ENCODE data around the gene CWC25. TPM values are rescaled to one million over a fixed set of nuclear protein-coding genes. Genes with fewer than 3 reads are reported as not detected.

CWC25 gene
- total and polyA plus RNA-seq, 9 of the 15 experiments (the other 6 are each of a cell fraction or from before 2014, with no cell fraction given) = 16.5 to 27.4 (median 23.0) TPM

DNA sequence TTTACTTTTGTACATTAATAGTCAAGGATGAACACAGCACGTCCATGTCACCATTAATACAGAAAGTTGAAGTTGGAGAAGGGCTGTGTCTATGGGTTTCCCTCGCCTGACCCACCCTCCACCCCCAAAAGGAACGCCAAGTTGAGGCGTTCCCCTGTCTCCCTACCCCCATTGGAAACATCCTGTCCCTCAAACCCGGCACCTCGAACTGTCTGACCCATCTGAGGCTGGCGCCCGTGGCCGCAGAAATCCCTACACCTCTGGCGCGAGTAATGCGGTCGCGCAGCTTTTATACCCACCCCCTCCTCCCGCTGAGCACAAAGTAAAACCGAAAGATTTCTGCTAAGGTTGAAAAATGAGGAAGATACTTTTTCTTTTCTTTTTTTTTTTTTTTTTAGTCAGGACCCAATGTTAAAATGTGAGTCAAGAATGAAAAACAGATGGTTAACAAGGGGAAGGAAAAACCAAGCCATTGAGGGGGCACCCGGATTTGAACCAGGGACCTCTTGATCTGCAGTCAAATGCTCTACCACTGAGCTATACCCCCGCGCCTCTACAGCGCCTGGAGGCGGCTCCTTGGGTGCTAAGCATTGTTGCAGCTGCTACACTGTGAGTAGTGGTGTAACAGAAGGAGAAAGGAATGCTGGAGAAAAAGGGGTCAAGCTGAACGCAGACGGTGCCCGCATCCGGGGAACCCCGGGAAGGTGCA, 43.9 kb upstream of the CWC25 start (continued):
- TF ChIP-seq ZNF592 (IDR thresholded peaks at IDR 0.05) (peak; percentile 74; the same call in 1 of the 2 replicates), ARHGAP35 (IDR thresholded peaks at IDR 0.05; ENCODE audit: partially characterized antibody) (no peak), BRD9 (IDR thresholded peaks at IDR 0.05; ENCODE audit: low read depth, partially characterized antibody) (peak; percentile 94), ZFP30 (CRISPR knock-in tag; IDR thresholded peaks at IDR 0.05; ENCODE audit: borderline replicate concordance) (no peak), ZKSCAN1 (IDR thresholded peaks at IDR 0.05; ENCODE audit: low read depth, low read length) (0 out of 2 replicates have a peak, but pooled peaks have one; percentile 12), MEF2D (tag; conservative IDR thresholded peaks at IDR 0.05; ENCODE audit: low read depth) (0 out of 2 replicates have a peak, but pooled peaks have one; percentile 28), ZNF23 (CRISPR knock-in tag; IDR thresholded peaks at IDR 0.05) (no peak), PTTG1 (tag; IDR thresholded peaks at IDR 0.05; ENCODE audit: low read depth) (no peak), HLTF (IDR thresholded peaks at IDR 0.05) (no peak), PRDM10 (IDR thresholded peaks at IDR 0.05; ENCODE audit: partially characterized antibody) (peak; percentile 36), NFIC (IDR thresholded peaks at IDR 0.05) (peak; percentile 66; the same call in 1 of the 2 replicates), ZNF79 (CRISPR knock-in tag; IDR thresholded peaks at IDR 0.05; ENCODE audit: low read depth) (peak; percentile 52; the same call in 1 of the 2 replicates), ZBTB43 (CRISPR knock-in tag; IDR thresholded peaks at IDR 0.05) (0 out of 2 replicates have a peak, but pooled peaks have one; percentile 35), ZNF24 (IDR thresholded peaks at IDR 0.05) (0 out of 2 replicates have a peak, but pooled peaks have one; percentile 20), MAZ (CRISPR knock-in tag; conservative IDR thresholded peaks at IDR 0.05 in 1 of 2, IDR thresholded peaks at IDR 0.05 in 1 of 2) (peak; percentile 18 to 80; a peak in 3 of 4 replicates), POLR2H (tag; IDR thresholded peaks at IDR 0.05; ENCODE audit: low read depth) (peak; percentile 99)
- TF ChIP-seq, protein P1, sequence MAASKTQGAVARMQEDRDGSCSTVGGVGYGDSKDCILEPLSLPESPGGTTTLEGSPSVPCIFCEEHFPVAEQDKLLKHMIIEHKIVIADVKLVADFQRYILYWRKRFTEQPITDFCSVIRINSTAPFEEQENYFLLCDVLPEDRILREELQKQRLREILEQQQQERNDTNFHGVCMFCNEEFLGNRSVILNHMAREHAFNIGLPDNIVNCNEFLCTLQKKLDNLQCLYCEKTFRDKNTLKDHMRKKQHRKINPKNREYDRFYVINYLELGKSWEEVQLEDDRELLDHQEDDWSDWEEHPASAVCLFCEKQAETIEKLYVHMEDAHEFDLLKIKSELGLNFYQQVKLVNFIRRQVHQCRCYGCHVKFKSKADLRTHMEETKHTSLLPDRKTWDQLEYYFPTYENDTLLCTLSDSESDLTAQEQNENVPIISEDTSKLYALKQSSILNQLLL (CRISPR knock-in tag; IDR thresholded peaks at IDR 0.05; ENCODE audit: borderline replicate concordance) = no peak

All from K562 (cell line).